GM23338 (cell line): ENCODE results near the gene ADA. TPM values are rescaled to one million over a fixed set of nuclear protein-coding genes. Genes with fewer than 3 reads are reported as not detected.

Experiments
- ATAC-seq: fragments of 200-7000 bp; cut with Tn5 transposase; 3 replicates; pipeline ENCODE4 v1.9.1; 2020
- DNase-seq: peaks from one replicate; pipeline ENCODE4 v3.0.0-alpha.2; 2015; ENCODE audit warnings: low spot score
- H2AFZ ChIP-seq: fragments of 200-600 bp; sonication (generic); 2 replicates; pipeline ENCODE4 v1.8.0; 2016; ENCODE audit warnings: antibody characterized with exemption, mild to moderate bottlenecking, moderate library complexity
- H3F3A ChIP-seq: fragments of 200-600 bp; sonication (generic); replicated peaks from 2 replicates; pipeline ENCODE4 v1.8.0; 2017; ENCODE audit warnings: antibody characterized with exemption, mixed run types, low read depth
- H3K27ac ChIP-seq: fragments of 200-600 bp; sonication (generic); 2 replicates; pipeline ENCODE4 v1.6.1; 2016; ENCODE audit warnings: low read depth
- H3K27me3 ChIP-seq: fragments of 200-600 bp; sonication (generic); 2 replicates; pipeline ENCODE4 v1.8.0; 2016; ENCODE audit warnings: mild to moderate bottlenecking, mixed run types, moderate library complexity; ENCODE audit not compliant: insufficient read depth
- H3K36me3 ChIP-seq: fragments of 200-600 bp; sonication (generic); 2 replicates; pipeline ENCODE4 v1.8.0; 2016; ENCODE audit warnings: mild to moderate bottlenecking; ENCODE audit not compliant: insufficient read depth
- H3K4me1 ChIP-seq: fragments of 200-600 bp; sonication (generic); 2 replicates; pipeline ENCODE4 v1.8.0; 2016; ENCODE audit warnings: mild to moderate bottlenecking, moderate library complexity; ENCODE audit not compliant: insufficient read depth
- H3K4me2 ChIP-seq: fragments of 200-600 bp; sonication (generic); 2 replicates; pipeline ENCODE4 v1.7.1; 2017; ENCODE audit warnings: mixed run types
- H3K4me3 ChIP-seq: fragments of 200-600 bp; sonication (generic); 2 replicates; pipeline ENCODE4 v1.6.1; 2016; ENCODE audit warnings: mixed run types
- H3K79me2 ChIP-seq: fragments of 200-600 bp; sonication (generic); replicated peaks from 2 replicates; pipeline ENCODE4 v1.8.0; 2017; ENCODE audit warnings: mild to moderate bottlenecking; ENCODE audit not compliant: insufficient read depth
- H3K9me2 ChIP-seq: fragments of 200-600 bp; sonication (generic); 2 replicates; pipeline ENCODE4 v1.8.0; 2017; ENCODE audit not compliant: insufficient read depth
- H4K20me1 ChIP-seq: fragments of 200-600 bp; sonication (generic); replicated peaks from 2 replicates; pipeline ENCODE4 v1.8.0; 2017; ENCODE audit warnings: mild to moderate bottlenecking; ENCODE audit not compliant: insufficient read depth
- H3K27ac Mint-ChIP-seq: 2 replicates; pipeline ENCODE4 v1.8.0; 2020; ENCODE audit warnings: inconsistent platforms, mild to moderate bottlenecking, moderate library complexity, mixed read lengths
- H3K27me3 Mint-ChIP-seq: 3 replicates; pipeline ENCODE4 v1.8.0; 2022; ENCODE audit warnings: low read depth, mild to moderate bottlenecking, moderate library complexity, mixed read lengths, inconsistent platforms; ENCODE audit not compliant: insufficient read depth, poor library complexity
- H3K36me3 Mint-ChIP-seq: 3 replicates; pipeline ENCODE4 v1.8.0; 2021; ENCODE audit warnings: low read depth, mild to moderate bottlenecking, inconsistent platforms, moderate library complexity, mixed read lengths
- H3K4me1 Mint-ChIP-seq: 3 replicates; pipeline ENCODE4 v1.8.0; 2020; ENCODE audit warnings: mild to moderate bottlenecking, inconsistent platforms, mixed read lengths
- H3K4me3 Mint-ChIP-seq: 3 replicates; pipeline ENCODE4 v1.8.0; 2021; ENCODE audit warnings: moderate library complexity, mild to moderate bottlenecking, inconsistent platforms, mixed read lengths
- H3K9me3 Mint-ChIP-seq: 3 replicates; pipeline ENCODE4 v1.8.0; 2020; ENCODE audit warnings: moderate library complexity, mild to moderate bottlenecking, inconsistent platforms, mixed read lengths
- CTCF ChIP-seq, 2 experiments: fragments of 200-600 bp in 1 of 2; sonication (generic) in 1 of 2; conservative IDR thresholded peaks; 2 replicates each; pipeline versions ENCODE4 v1.5.1 to v1.6.1; 2016 to 2017; ENCODE audit warnings: antibody characterized with exemption in 2 of 2, low read depth in 2 of 2, mild to moderate bottlenecking in 2 of 2, moderate library complexity in 1 of 2
- ETS1 ChIP-seq: IDR thresholded peaks from 2 replicates; pipeline ENCODE4 v1.6.1; 2016; ENCODE audit warnings: antibody characterized with exemption
- EZH2 ChIP-seq: fragments of 200-600 bp; sonication (generic); IDR thresholded peaks from one replicate; pipeline ENCODE4 v1.8.0; 2017; ENCODE audit warnings: antibody characterized with exemption, mild to moderate bottlenecking, low read depth; ENCODE audit not compliant: unreplicated experiment
- JUNB ChIP-seq: IDR thresholded peaks from one replicate; pipeline ENCODE4 v1.6.1; 2016; ENCODE audit warnings: antibody characterized with exemption; ENCODE audit not compliant: unreplicated experiment
- NANOG ChIP-seq: IDR thresholded peaks from 2 replicates; pipeline ENCODE4 v1.6.1; 2016; ENCODE audit warnings: antibody characterized with exemption, borderline replicate concordance
- POLR2AphosphoS5 ChIP-seq: IDR thresholded peaks from 2 replicates; pipeline ENCODE4 v1.6.1; 2016; ENCODE audit warnings: antibody characterized with exemption, low read depth
- REST ChIP-seq: IDR thresholded peaks from one replicate; pipeline ENCODE4 v1.6.1; 2018; ENCODE audit warnings: antibody characterized with exemption; ENCODE audit not compliant: unreplicated experiment
- STAT1 ChIP-seq: IDR thresholded peaks from one replicate; pipeline ENCODE4 v1.6.1; 2016; ENCODE audit warnings: antibody characterized with exemption; ENCODE audit not compliant: unreplicated experiment
- ZNF114 ChIP-seq: fragments of 250-450 bp; sonication (Bioruptor Pico); IDR thresholded peaks from 2 replicates; pipeline ENCODE4 v1.5.0; 2020; ENCODE audit warnings: mild to moderate bottlenecking, moderate library complexity
- ZNF331 ChIP-seq: fragments of 250-450 bp; sonication (Bioruptor Pico); IDR thresholded peaks from 2 replicates; pipeline ENCODE4 v1.5.0; 2020; ENCODE audit warnings: low read depth, mild to moderate bottlenecking, moderate library complexity
- polyA plus RNA-seq: library from polyadenylated mRNA; unstranded; fragments of >200 nt; fragmentation: Nextera tagmentation; extraction: Ambion mirVana; gene quantifications from 2 replicates; pipeline ENCODE4 v1.2.1, GENCODE V29; 2016
- total RNA-seq: library from RNA; depleted of rRNA; stranded (reverse); fragments of >200 nt; shearing (Covaris generic); gene quantifications from 2 replicates; pipeline ENCODE4 v1.2.3, GENCODE V29; 2014

The ADA gene
- total and polyA plus RNA-seq, 2 experiments from 2014 or later = 15.8 to 16.2 TPM

- no peak for TF ChIP-seq REST
- no peak for TF ChIP-seq ZNF114 (CRISPR knock-in tag)
- TF ChIP-seq NANOG = no peak
- no peak for TF ChIP-seq POLR2AphosphoS5
- TF ChIP-seq CTCF (conservative IDR thresholded peaks at IDR 0.05; ENCODE audit: low read depth in 2 of 2) = no peak
Measured at GRCh38 chr20:44629017-44629385, 22.5 kb downstream of the ADA start (continued).

GRCh38 chr20:44627364-44628010 lies 24.0 kb downstream of the ADA start:
- DNase-seq = no peak
- TF ChIP-seq ETS1 (no peak), JUNB (no peak), ZNF114 (CRISPR knock-in tag) (no peak), EZH2 (no peak), ZNF331 (CRISPR knock-in tag) (no peak), POLR2AphosphoS5 (no peak), CTCF (conservative IDR thresholded peaks at IDR 0.05; ENCODE audit: low read depth in 2 of 2) (no peak), STAT1 (no peak)

More at GRCh38 chr20:44627364-44628010, 24.0 kb downstream of the ADA start:
- Histone ChIP-seq H3K4me1 (peaks cover 5% of the 10 kb centered on the region), H3K4me2 (no peak overlapping the region), H4K20me1 (no peaks in the 10 kb centered on the region), H3K27me3 (no peaks in the 10 kb centered on the region), H3K9me2 (no peaks in the 10 kb centered on the region), H3K79me2 (no peaks in the 10 kb centered on the region), H2AFZ (no peak overlapping the region), H3K4me3 (no peak overlapping the region), H3F3A (no peaks in the 10 kb centered on the region), H3K36me3 (no peaks in the 10 kb centered on the region), H3K27ac (no peak overlapping the region)
- no peak overlapping the region for H3K27ac Mint-ChIP-seq
- no peak for ATAC-seq
- peaks cover 3% of the 10 kb centered on the region for H3K27me3 Mint-ChIP-seq
- H3K4me3 Mint-ChIP-seq = no peak overlapping the region
- H3K9me3 Mint-ChIP-seq = no peaks in the 10 kb centered on the region
- H3K36me3 Mint-ChIP-seq = peaks cover 16% of the 10 kb centered on the region
- H3K4me1 Mint-ChIP-seq = peaks cover 10% of the 10 kb centered on the region
